Body of pancreas (tissue), 4 donors: ENCODE measurements around the gene POLRMT. TPM values are rescaled to one million over a fixed set of nuclear protein-coding genes. Genes with fewer than 3 reads are reported as not detected.

Experiments used
- ATAC-seq: fragments of 150-250 bp; one replicate; pipeline ENCODE4 v1.9.1; 2016
- DNase-seq, 4 donors: peaks; one replicate each; pipeline ENCODE4 v3.0.0-alpha.2; 2019
- H3K27ac ChIP-seq, 4 donors: fragments of 200-600 bp; sonication (generic); 1 replicate in 3 of 4; 2 replicates in 1 of 4; pipeline versions ENCODE4 v1.5.1 to v1.6.1; 2016 to 2019; ENCODE audit warnings: mild to moderate bottlenecking in 1 of 4, mixed read lengths in 1 of 4, moderate library complexity in 1 of 4
- H3K27me3 ChIP-seq, 2 donors: fragments of 200-600 bp; sonication (generic); one replicate each; pipeline ENCODE4 v1.6.0; 2016; ENCODE audit warnings: mild to moderate bottlenecking in 1 of 2
- H3K36me3 ChIP-seq, 2 donors: fragments of 200-600 bp; sonication (generic); replicated peaks in 1 of 2; 2 replicates each; pipeline ENCODE4 v1.5.1; 2016; ENCODE audit warnings: low read depth in 2 of 2; ENCODE audit not compliant: insufficient read depth in 1 of 2
- H3K4me1 ChIP-seq: fragments of 200-600 bp; sonication (generic); one replicate; pipeline ENCODE4 v1.6.0; 2016
- H3K4me3 ChIP-seq, 2 donors: fragments of 200-600 bp; sonication (generic); 1 replicate in 1 of 2; 2 replicates in 1 of 2; pipeline ENCODE4 v1.5.1; 2016 to 2019
- H3K9me3 ChIP-seq, 3 donors: fragments of 200-600 bp; sonication (generic); 1 replicate in 2 of 3; 2 replicates in 1 of 3; pipeline ENCODE4 v1.5.1; 2016
- CTCF ChIP-seq, 7 experiments: fragments of 450-650 bp in 4 of 7; fragments of 200-600 bp in 3 of 7; sonication (generic) in 3 of 7; IDR thresholded peaks; one replicate each; pipeline ENCODE4 v1.5.1; 2016 to 2019; ENCODE audit warnings: antibody characterized with exemption in 7 of 7
- POLR2A ChIP-seq, 3 donors: fragments of 450-650 bp; IDR thresholded peaks; one replicate each; pipeline ENCODE4 v1.6.1; 2016; ENCODE audit warnings: antibody characterized with exemption in 3 of 3, mild to moderate bottlenecking in 2 of 3
- WGBS, 2 donors: methylation state at CpG; one replicate each; pipeline ENCODE4 v1.1.5; 2017; 5-methylcytosine and 5-hydroxymethylcytosine counted together
- intact Hi-C: fragments of 100-400 bp; cut with DNase I; formaldehyde crosslinking; loops from one replicate; pipeline ENCODE4 v1.15.1; 2023
- total RNA-seq, 2 donors: library from RNA; depleted of rRNA; stranded (reverse); fragments of >200 nt; gene quantifications; one replicate each; pipeline ENCODE4 v1.1.0, GENCODE V29; 2016

POLRMT gene
- total RNA-seq, 2 donors from 2014 or later, result 25.4 to 46.1 TPM

DNA sequence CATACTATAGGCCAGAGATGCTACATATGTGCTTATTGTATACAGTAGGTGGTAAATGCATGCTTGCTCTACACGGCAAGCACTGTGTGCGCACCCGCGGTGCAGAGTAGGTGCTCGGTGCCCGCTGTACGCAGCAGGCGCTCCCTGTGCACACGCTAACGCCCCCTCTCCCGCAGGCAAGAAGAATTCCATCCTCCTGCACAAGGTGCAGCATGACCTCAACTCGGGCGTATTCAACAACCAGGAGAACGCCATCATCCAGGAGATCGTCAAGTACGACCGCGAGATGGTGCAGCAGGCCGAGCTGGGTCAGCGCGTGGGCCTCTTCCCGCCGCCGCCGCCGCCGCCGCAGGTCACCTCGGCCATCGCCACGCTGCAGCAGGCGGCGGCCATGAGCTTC is 17.7 kb downstream of the POLRMT start:
- no peaks in the 10 kb centered on the region for H3K9me3 ChIP-seq
- H3K27ac ChIP-seq, result no peak overlapping the region
- ATAC-seq, result peak; percentile 34
- peak in 2 of 4 donors; percentile 30 to 35 for DNase-seq
- no peaks in the 10 kb centered on the region for H3K27me3 ChIP-seq
- H3K4me3 ChIP-seq, result no peak overlapping the region
- H3K36me3 ChIP-seq, result peaks cover 0 to 8% of the 10 kb centered on the region in 2 donors
- TF ChIP-seq POLR2A (IDR thresholded peaks at IDR 0.05) (no peak), CTCF (IDR thresholded peaks at IDR 0.05) (peak in 1 of 7 experiments; percentile 11)
- WGBS, 2 donors, result 32 to 92% methylated on average over 2 to 33 of the region's 33 CpGs
- peaks cover 5% of the 10 kb centered on the region for H3K4me1 ChIP-seq
- intact Hi-C loops, result no loop called here

DNA sequence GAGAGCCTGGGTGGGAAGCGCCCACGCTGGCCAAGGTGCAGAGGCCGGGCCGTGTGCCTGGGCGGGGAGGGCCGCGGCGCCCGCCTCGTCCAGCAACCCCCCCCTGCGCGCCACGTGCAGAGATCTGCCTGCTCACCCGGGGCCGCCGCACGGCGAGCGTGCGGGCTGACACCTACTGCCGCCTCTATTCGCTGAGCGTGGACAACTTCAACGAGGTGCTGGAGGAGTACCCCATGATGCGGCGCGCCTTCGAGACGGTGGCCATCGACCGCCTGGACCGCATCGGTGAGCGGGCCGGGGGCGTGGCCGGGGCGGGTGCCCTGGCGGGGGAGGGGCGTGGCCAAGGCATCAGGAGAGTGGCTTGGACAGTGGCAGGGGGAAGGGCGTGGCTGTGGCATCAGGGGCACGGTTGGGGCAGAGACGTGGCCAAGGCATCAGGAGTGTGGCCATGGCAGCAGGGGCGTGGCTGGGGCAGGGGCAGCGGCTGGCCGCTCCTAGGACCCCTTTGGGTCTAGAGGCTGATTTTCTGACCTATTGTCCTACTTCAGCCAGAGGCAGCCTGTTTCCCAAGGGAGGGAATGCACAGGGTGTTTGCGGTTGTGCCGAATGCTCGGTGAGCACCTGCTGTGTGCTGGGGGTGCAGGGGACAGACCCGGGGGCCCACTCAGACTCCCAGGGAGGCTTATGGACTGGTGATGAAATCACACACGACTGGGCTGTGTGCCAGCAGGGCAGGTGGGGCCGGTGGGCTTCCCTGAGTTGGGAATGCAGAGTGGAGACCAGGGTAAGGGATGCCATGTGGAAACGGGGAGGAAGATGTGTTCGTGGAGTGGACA is 19.4 kb downstream of the POLRMT start:
- no peak overlapping the region for H3K4me3 ChIP-seq
- no peak for ATAC-seq
- no peaks in the 10 kb centered on the region for H3K27me3 ChIP-seq
- intact Hi-C loops, result no loop called here
- H3K4me1 ChIP-seq, result peaks cover 5% of the 10 kb centered on the region
- no peak overlapping the region for H3K27ac ChIP-seq
- DNase-seq, result no peak
- 65 to 86% methylated on average over 24 to 42 of the region's 54 CpGs for WGBS, 2 donors
- H3K36me3 ChIP-seq, result peaks cover 0 to 6% of the 10 kb centered on the region in 2 donors
- TF ChIP-seq CTCF (IDR thresholded peaks at IDR 0.05) (no peak), POLR2A (IDR thresholded peaks at IDR 0.05) (no peak)
- no peaks in the 10 kb centered on the region for H3K9me3 ChIP-seq

DNA sequence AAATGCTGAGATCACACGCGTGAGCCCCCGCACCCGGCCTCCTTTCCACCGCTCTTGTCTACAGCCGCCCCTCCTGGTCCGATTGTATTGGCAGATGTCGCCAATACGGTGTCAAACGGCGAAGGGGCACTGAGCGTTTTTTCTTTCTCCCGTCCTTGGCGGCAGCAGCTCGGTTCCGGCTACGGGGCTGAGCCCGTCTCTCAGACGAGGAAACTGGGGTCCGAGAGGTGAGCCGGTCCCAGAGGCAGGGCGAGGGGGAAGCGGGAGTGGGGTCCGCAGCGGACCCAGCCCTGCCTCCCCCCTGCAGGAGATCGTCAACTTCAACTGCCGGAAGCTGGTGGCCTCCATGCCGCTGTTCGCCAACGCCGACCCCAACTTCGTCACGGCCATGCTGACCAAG is 20.4 kb downstream of the POLRMT start:
- no peaks in the 10 kb centered on the region for H3K9me3 ChIP-seq
- intact Hi-C loops, result no loop called here
- H3K4me3 ChIP-seq, result no peak overlapping the region
- ATAC-seq (no peak), DNase-seq (no peak)
- WGBS, 2 donors, result 94 to 97% methylated on average over 14 to 32 of the region's 33 CpGs
- no peak overlapping the region for H3K27ac ChIP-seq
- H3K27me3 ChIP-seq, result no peaks in the 10 kb centered on the region
- no peak for TF ChIP-seq CTCF (IDR thresholded peaks at IDR 0.05)
- TF ChIP-seq POLR2A (IDR thresholded peaks at IDR 0.05), result no peak
- no peaks in the 10 kb centered on the region for H3K36me3 ChIP-seq
- peaks cover 5% of the 10 kb centered on the region for H3K4me1 ChIP-seq

DNA sequence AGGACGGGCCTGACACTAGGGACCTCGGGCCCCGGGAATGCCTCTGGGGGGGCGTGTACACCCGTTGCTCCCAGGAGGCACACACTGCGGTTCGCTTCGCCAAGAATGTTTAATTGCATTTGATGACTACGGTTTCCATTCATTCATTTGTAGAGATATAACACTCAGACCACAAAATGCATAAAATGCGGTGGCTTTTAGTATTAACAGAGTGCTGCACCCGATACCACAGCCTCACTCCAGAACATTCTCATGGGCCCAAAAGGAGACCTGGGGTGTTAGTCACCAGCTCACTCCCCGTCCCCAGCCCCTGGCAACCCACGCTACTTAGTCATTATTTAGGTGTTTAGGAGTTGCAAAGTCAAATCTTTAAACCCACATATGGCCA is 21.9 kb downstream of the POLRMT start:
- no peaks in the 10 kb centered on the region for H3K9me3 ChIP-seq
- WGBS, 2 donors, result 48 to 83% methylated on average over 6 to 13 of the region's 13 CpGs
- no peak for DNase-seq
- H3K27ac ChIP-seq, result no peak overlapping the region
- intact Hi-C loops, result no loop called here
- no peak overlapping the region for H3K4me3 ChIP-seq
- no peaks in the 10 kb centered on the region for H3K27me3 ChIP-seq
- H3K4me1 ChIP-seq, result peaks cover 5% of the 10 kb centered on the region
- ATAC-seq, result no peak
- TF ChIP-seq POLR2A (IDR thresholded peaks at IDR 0.05), result no peak
- TF ChIP-seq CTCF (IDR thresholded peaks at IDR 0.05), result no peak
- H3K36me3 ChIP-seq, result no peaks in the 10 kb centered on the region
